Hepatocyte (in vitro differentiated cells): ENCODE data around the gene MAN1B1.

Experiments
- EZH2 ChIP-seq: fragments of 200-600 bp; sonication (generic); IDR thresholded peaks from 2 replicates; pipeline ENCODE4 v1.6.1; 2016; ENCODE audit warnings: antibody characterized with exemption, mild to moderate bottlenecking, borderline replicate concordance
- TF ChIP-seq, protein P1 (sequence below): fragments of 200-600 bp; sonication (generic); IDR thresholded peaks from 2 replicates; pipeline ENCODE4 v1.5.1; 2016; ENCODE audit warnings: antibody characterized with exemption, mild to moderate bottlenecking; ENCODE audit not compliant: poor library complexity

DNA sequence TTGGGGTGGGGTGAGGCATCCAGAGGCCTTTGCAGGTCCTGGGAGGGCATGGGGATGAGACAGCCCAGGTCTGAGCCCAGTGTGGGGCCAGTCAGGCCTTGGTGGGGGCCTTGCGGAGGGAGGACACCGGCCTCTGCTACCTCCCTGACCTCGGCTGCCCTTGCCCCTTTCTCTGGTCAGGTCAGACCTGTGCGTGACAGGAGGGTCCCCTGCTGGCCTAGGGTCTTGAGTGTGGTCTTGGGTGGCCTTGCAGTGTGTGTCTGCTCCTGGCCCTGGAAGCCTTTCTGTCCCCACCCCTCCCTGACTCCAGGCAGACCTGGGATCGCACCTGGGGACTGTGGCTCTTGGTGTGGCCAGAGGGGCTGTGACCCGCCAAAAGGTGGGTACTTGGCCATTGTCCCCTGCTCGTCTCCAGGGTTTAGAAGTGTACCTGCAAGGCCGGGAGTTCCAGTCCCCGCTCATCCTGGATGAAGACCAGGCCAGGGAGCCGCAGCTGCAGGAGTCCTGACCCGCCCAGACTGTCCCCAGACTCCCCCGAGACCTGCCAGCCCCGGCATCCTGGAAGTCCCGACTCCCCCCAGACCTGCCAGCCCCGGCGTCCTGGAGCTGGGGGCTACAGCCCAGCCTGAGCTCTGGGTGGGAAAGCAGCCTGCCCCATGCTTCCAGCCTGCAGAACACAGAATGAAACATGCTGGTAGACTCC, 4.4 kb upstream of the MAN1B1 start:
- TF ChIP-seq, protein P1, sequence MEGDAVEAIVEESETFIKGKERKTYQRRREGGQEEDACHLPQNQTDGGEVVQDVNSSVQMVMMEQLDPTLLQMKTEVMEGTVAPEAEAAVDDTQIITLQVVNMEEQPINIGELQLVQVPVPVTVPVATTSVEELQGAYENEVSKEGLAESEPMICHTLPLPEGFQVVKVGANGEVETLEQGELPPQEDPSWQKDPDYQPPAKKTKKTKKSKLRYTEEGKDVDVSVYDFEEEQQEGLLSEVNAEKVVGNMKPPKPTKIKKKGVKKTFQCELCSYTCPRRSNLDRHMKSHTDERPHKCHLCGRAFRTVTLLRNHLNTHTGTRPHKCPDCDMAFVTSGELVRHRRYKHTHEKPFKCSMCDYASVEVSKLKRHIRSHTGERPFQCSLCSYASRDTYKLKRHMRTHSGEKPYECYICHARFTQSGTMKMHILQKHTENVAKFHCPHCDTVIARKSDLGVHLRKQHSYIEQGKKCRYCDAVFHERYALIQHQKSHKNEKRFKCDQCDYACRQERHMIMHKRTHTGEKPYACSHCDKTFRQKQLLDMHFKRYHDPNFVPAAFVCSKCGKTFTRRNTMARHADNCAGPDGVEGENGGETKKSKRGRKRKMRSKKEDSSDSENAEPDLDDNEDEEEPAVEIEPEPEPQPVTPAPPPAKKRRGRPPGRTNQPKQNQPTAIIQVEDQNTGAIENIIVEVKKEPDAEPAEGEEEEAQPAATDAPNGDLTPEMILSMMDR, result no peak
- TF ChIP-seq EZH2, result no peak
